Tibial nerve (tissue), 3 donors: ENCODE data around the gene CHRNG.

ENCODE experiments used
- POLR2A ChIP-seq, 2 donors: fragments of 450-650 bp; IDR thresholded peaks; one replicate each; pipeline ENCODE4 v1.6.1; 2017; ENCODE audit warnings: antibody characterized with exemption in 2 of 2, mild to moderate bottlenecking in 2 of 2, moderate library complexity in 2 of 2
- TF ChIP-seq, protein P1 (sequence below), 5 experiments: fragments of 200-600 bp in 3 of 5; fragments of 450-650 bp in 2 of 5; sonication (generic) in 3 of 5; IDR thresholded peaks; one replicate each; pipeline ENCODE4 v1.5.1; 2016 to 2019; ENCODE audit warnings: antibody characterized with exemption in 5 of 5, mild to moderate bottlenecking in 3 of 5, moderate library complexity in 2 of 5

- TF ChIP-seq, protein P1, sequence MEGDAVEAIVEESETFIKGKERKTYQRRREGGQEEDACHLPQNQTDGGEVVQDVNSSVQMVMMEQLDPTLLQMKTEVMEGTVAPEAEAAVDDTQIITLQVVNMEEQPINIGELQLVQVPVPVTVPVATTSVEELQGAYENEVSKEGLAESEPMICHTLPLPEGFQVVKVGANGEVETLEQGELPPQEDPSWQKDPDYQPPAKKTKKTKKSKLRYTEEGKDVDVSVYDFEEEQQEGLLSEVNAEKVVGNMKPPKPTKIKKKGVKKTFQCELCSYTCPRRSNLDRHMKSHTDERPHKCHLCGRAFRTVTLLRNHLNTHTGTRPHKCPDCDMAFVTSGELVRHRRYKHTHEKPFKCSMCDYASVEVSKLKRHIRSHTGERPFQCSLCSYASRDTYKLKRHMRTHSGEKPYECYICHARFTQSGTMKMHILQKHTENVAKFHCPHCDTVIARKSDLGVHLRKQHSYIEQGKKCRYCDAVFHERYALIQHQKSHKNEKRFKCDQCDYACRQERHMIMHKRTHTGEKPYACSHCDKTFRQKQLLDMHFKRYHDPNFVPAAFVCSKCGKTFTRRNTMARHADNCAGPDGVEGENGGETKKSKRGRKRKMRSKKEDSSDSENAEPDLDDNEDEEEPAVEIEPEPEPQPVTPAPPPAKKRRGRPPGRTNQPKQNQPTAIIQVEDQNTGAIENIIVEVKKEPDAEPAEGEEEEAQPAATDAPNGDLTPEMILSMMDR (IDR thresholded peaks at IDR 0.05), result no peak
- no peak for TF ChIP-seq POLR2A (IDR thresholded peaks at IDR 0.05)
Observed at GRCh38 chr2:232525791-232526371, 13.6 kb upstream of the CHRNG start, which contains the start of gene CHRND.
